Measurements from ENCODE around the gene KRT2.

GRCh38 chr12:52656616-52657015 is 4.6 kb upstream of the KRT2 start:
- TF ChIP-seq ZBTB17 (tag by site-specific recombination; IDR thresholded peaks at IDR 0.05) (no peak), CTCF (tag by site-specific recombination; IDR thresholded peaks at IDR 0.05) (no peak), ZNF639 (tag by site-specific recombination; IDR thresholded peaks at IDR 0.05) (no peak), ZNF670 (tag by site-specific recombination; IDR thresholded peaks at IDR 0.05; ENCODE audit: low read depth) (no peak), YY1 (tag by site-specific recombination; IDR thresholded peaks at IDR 0.05) (no peak), ZNF785 (tag by site-specific recombination; IDR thresholded peaks at IDR 0.05) (no peak), ZBTB49 (tag by site-specific recombination; IDR thresholded peaks at IDR 0.05; ENCODE audit: low read depth) (no peak), KLF10 (tag by site-specific recombination; IDR thresholded peaks at IDR 0.05) (no peak)
